Suprapubic skin (tissue), 4 donors: ENCODE data around the gene HCK.

Experiments used
- EP300 ChIP-seq: sonication (generic); formaldehyde crosslinking; IDR thresholded peaks from one replicate; pipeline ENCODE4 v1.6.1; 2017; ENCODE audit warnings: antibody characterized with exemption
- POLR2A ChIP-seq, 2 donors: fragments of 450-650 bp; IDR thresholded peaks; one replicate each; pipeline ENCODE4 v1.6.1; 2017; ENCODE audit warnings: antibody characterized with exemption in 2 of 2, mild to moderate bottlenecking in 2 of 2, moderate library complexity in 2 of 2
- POLR2AphosphoS5 ChIP-seq, 3 donors: sonication (generic); formaldehyde crosslinking; IDR thresholded peaks; one replicate each; pipeline ENCODE4 v1.6.1; 2017; ENCODE audit warnings: antibody characterized with exemption in 3 of 3
- TF ChIP-seq, protein P1 (sequence below), 2 donors: fragments of 200-600 bp in 1 of 2; fragments of 450-650 bp in 1 of 2; sonication (generic) in 1 of 2; IDR thresholded peaks; one replicate each; pipeline ENCODE4 v1.5.1; 2016 to 2019; ENCODE audit warnings: antibody characterized with exemption in 2 of 2, mild to moderate bottlenecking in 1 of 2, moderate library complexity in 1 of 2

- TF ChIP-seq POLR2A (IDR thresholded peaks at IDR 0.05) = peak in 1 of 2 donors; percentile 72
- TF ChIP-seq, protein P1, sequence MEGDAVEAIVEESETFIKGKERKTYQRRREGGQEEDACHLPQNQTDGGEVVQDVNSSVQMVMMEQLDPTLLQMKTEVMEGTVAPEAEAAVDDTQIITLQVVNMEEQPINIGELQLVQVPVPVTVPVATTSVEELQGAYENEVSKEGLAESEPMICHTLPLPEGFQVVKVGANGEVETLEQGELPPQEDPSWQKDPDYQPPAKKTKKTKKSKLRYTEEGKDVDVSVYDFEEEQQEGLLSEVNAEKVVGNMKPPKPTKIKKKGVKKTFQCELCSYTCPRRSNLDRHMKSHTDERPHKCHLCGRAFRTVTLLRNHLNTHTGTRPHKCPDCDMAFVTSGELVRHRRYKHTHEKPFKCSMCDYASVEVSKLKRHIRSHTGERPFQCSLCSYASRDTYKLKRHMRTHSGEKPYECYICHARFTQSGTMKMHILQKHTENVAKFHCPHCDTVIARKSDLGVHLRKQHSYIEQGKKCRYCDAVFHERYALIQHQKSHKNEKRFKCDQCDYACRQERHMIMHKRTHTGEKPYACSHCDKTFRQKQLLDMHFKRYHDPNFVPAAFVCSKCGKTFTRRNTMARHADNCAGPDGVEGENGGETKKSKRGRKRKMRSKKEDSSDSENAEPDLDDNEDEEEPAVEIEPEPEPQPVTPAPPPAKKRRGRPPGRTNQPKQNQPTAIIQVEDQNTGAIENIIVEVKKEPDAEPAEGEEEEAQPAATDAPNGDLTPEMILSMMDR (IDR thresholded peaks at IDR 0.05) = no peak
- no peak for TF ChIP-seq EP300
- TF ChIP-seq POLR2AphosphoS5 (IDR thresholded peaks at IDR 0.05) = peak; percentile 35 to 92 (median 42)
Measured at GRCh38 chr20:32109392-32110172, 57.5 kb downstream of the HCK start, which contains the start of gene TM9SF4.
